GM11168 (cell line): Measurements from ENCODE around the gene KIAA1958.
"Not testable (repeated sequence)": the region's sequence is repeated elsewhere in the genome, so short reads cannot be mapped to it uniquely, and the experiment has no call there.

ENCODE experiments used
- in situ Hi-C: fragments of 300-500 bp; cut with MboI; formaldehyde crosslinking; loops from one replicate; pipeline ENCODE4 v1.12.0; 2022; ENCODE audit warnings: low sequenced_read_pairs; ENCODE audit not compliant: unreplicated experiment

KIAA1958 gene

DNA sequence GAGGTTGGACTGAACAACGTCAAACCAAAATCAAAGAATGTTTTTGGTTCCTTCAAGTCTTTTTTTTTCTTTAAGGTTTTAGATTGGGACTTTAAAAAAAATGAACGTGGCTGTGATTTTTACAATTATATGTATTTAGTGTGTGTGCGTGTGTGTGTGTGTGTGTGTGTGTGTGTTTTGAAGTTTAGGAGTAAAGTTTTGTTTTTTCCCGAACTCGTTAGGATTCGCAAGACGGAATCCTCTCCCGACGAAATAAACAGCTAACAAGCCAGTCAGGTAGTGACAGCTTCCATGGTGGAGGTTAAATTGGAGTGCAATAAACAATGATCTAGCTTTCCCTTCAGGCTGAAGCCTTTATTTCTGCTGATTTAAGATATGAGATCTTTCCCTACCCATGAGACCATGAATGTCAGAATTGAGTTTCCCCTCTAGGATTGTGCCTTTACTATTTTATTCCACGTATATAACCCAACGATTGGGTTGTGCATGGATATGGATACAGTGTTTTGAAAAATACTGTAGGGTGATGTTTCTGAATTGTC lies 1.2 kb downstream of the KIAA1958 start:
- in situ Hi-C loops, result loop anchor here (25.0 kb wide), 1 partner anchor 299 kb away; no protein-coding TSS in a partner anchor

DNA sequence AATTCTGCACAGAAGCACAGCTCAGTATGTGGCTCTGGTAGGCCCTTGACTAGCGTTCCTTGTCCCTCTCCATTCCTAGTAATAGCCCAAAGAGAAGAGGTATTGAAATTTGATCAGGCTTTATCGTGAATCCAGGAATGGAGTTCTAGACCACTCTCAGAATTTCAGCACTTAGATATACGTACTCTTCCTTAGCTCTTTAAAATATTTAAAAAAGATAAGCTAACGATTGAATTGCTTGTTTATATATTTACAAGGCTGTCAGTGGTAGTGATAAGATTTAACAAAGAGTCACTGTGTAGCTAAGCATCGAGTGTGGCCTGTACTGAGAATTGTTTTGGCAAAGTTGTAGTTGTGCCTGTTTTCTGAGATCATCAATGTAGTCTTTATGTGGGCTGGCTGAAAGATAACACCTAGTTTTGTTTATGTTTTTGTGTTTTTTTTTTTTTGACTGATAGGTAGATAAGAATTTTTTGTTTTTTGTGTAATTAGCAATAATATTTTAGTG lies 2.5 kb downstream of the KIAA1958 start:
- in situ Hi-C loops, result loop anchor here (25.0 kb wide), 1 partner anchor 298 kb away; no protein-coding TSS in a partner anchor

DNA sequence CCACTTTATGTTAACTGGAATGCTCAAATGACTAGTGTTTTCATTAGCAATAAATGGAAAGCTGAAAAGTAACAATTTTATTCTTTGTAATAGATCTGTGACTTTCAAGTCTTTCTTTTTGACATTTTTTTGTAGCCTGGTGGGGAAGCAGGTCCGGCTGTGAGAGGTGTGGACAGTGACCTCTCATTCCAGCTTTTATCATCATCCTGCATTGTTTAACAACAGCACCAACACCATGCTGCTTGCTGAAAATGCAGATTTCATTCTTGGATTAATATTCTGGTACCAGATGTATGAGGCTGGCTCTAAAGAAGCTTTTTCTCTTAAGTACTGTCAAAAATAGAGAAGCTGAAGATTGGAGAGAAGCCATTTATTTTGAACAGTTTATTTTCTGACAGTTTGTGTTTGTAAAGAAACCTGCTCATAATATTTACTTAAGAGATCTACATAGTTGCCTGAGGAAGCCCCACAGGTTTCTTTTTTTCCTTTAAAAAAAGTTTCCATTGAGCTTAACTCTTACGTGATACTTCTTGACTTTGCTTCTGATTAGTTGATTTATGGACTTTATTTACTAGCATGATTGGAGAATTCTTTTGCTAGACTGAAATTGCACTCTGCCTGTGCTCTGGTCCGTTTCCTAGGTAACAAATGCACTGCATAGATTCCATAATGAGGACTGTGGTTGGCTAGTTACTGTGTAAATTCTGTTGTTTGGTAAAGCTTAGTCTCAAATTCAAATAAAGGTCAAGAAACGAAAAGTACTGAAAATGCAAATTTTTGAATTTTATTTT lies 3.4 kb downstream of the KIAA1958 start:
- in situ Hi-C loops, result loop anchor here (25.0 kb wide), 1 partner anchor 297 kb away; no protein-coding TSS in a partner anchor

DNA sequence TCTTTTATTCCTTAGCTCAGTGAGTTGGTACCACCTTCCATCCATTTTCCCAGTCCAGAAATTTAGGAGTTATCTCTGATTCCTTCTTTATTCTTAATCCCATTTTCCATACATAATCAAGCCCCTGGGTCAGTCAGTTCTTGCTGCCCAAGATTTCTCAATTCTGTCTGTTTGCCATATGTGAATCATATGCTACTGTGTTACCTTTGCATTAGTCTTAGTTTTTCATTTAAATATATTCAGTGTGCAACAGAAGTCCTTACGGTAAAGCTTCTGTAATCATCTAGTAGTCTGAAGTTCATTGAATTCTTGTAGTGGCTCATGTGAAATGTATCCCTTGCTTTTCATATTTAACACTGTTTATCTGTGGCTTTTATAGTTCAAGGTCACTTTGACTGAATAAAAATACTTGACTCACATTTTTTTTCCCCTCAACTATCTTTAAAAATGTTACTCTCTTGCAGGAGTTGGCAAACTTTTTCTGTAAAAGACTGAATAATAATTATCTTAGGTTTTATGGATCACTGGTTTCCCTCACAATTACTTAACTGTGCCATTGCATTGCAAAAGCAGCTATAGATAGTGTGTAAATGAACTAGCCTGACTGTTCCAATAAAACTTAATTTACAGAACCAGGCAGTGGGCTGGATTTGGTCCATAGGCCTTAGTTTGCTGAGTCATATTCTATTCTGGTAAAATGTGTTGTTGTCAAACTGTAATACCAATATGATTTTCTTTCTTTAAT lies 6.9 kb downstream of the KIAA1958 start:
- in situ Hi-C loops, result loop anchor here (25.0 kb wide), 1 partner anchor 294 kb away; no protein-coding TSS in a partner anchor

DNA sequence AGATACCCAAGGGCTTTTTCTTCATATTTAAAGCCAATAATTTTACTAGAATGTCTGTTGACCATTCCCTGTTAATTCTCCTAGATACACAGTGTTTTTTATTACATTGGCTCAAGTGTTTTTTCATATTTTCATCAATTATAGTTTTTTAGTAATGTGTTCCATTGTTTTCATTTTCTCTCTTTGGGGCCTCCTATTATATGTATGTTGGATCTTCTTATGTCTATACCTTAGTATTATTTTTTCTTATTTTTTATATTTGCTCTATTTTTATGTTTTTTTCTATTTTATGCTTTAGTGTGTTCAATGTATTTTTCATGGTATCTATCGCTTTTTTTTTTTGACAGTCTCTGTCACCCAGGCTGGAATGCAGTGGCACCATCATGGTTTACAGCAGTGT lies 7.5 kb downstream of the KIAA1958 start:
- in situ Hi-C loops, result loop anchor here (25.0 kb wide), 1 partner anchor 293 kb away; no protein-coding TSS in a partner anchor

DNA sequence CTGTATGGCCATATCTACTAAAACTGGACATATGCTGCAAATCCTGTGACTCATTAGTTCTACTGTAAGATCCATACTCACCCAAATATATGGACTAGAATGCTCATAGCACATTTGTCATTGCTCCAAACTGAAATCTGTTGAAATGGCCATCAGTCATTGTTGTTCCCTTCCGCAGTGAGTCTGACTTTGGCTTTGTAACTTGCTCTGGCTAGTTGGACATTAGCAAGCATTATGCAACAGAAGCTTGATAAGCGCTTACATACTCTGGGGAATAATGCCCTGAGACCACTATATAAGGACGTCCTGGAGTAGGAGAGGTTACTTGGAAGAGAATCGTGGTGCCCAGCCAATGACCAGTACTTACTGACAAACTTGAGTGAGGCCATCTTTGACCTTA lies 9.0 kb downstream of the KIAA1958 start:
- in situ Hi-C loops, result loop anchor here (25.0 kb wide), 1 partner anchor 292 kb away; no protein-coding TSS in a partner anchor

DNA sequence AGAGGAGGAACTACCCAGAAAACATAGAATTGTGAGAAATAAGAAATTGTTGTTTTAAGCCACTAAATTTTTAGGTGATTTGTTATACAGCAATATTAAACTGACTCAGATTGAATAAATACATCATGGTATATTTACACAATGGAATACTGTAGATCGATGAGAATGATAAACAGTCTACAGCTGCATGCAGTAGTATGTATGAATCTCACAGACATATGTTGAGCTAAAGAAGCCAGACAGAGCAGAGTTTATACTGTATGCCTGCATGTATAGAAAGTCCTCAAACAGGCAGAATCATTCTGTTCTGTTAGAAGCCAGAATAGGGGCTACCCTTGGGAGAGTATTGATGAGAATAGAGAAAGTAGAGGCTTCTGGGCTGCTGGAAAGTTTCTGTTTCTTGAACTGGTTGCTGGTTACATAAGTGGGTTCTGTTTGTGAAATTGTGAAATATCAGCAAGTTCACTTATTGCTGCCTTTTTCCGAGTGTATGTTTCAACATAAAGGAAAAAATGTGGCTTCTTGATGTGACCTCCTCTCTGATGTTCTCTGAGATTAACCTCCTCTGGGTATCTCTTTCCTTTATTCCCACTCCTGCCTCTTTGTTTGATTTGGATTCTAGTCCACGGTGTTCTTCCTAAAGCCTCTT lies 9.6 kb downstream of the KIAA1958 start:
- in situ Hi-C loops, result loop anchor here (25.0 kb wide), 1 partner anchor 291 kb away; no protein-coding TSS in a partner anchor

DNA sequence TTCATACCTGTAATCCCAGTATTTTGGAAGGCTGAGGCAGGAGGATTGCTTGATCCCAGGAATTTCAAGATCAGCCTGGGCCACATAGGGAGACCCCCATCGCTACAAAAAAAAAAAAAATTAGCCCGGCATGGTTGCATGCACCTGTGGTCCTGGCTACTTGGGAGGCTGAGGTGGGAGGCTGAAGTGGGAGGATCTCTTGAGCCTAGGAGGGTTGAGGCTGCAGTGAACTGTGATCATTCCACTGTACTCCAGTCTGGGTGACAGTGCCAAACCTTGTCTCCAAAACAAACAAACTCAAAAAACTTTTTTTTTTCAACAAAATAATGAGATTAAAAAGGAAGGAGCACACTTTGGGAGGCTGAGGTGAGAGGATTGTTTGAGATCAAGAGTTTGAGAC lies 14.2 kb downstream of the KIAA1958 start:
- in situ Hi-C loops, result no loop called here

DNA sequence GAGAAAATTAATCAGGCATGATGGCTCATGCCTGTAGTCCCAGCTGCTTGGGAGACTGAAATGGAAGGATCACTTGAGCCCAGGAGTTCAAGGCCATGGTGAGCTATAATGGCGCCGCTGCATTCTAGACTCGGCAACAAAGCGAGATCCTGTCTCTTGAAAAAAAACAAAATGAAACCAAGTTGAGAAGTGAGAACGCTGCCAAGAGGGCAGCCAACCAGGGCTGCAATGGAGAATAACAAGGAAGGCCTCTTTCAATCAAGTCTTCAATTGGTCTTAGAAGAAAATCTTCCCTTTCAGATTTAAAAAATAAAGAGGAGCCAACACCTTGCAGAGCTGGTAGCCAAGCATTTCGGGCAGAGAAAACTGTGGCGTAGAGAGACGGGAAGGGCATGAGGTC lies 14.7 kb downstream of the KIAA1958 start:
- in situ Hi-C loops, result no loop called here

DNA sequence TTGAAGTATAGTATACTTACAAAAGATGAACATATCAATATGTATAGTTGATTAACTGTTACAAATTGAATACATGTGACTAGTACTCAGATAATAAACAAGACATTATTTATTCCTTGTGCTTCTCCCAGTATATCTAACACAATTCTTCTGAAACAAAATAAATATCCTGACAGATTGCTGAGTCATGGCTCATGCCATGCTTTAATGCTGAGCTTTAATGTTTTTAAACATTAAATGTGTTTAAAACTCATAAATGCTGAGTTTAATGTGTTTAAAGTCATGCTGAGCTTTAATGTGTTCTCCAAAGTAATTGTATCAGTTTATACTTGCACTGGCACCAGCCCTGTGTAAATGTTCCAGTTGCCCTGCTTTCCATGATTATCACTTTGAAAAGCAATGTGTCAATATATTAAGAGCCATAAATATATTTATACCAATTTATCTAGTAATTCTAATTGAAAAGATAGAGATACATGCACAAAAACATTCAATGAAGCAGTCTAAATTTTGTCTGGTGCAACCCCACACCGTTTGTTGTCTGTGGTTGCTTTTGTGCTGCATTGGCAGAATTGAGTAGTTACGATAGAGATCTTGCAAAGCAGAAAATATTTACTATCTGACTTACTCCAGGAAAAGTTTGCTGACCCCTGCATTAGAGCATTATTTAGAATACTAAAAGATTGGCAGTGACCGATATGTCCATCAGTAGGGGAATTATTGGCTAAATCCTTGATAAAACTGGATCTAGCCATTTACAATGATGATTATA lies 15.7 kb downstream of the KIAA1958 start:
- in situ Hi-C loops, result no loop called here

DNA sequence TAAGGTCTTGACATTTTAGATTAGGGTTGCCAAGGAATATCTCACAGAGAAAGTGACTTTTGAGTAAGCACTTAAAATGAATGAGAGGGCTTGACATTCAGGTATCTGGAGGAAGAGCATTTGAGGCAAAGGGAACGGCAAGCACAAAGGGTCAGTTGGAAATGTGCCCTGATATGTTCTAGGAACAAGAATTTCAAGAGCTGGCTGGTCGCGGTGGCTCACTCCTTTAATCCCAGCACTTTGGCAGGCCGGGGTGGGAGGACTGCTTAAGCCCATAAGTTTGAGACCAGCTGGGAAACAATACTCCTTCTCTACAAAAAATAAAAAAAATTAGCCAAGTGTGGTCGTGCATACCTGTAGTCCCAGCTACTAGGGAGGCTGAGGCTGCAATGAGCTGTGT lies 16.5 kb downstream of the KIAA1958 start:
- in situ Hi-C loops, result no loop called here

DNA sequence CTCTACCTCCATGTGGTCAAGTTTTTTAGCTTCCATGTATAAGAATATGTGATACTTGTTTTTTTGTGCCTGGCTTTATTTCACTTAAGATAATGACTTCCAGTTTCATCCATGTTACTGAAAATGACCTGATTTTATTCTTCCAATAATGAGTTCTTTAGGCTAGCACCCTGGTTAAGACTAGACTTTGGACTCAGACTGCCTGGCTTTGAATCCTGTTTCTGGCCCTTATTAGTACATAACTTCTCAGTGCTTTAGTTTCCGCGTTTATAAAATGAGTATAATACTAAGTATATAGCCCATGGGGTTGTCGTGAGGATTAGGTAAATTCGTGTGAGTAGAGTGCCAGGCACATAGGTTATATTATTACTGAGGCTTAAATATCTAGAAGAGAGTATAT lies 18.5 kb downstream of the KIAA1958 start:
- in situ Hi-C loops, result no loop called here

DNA sequence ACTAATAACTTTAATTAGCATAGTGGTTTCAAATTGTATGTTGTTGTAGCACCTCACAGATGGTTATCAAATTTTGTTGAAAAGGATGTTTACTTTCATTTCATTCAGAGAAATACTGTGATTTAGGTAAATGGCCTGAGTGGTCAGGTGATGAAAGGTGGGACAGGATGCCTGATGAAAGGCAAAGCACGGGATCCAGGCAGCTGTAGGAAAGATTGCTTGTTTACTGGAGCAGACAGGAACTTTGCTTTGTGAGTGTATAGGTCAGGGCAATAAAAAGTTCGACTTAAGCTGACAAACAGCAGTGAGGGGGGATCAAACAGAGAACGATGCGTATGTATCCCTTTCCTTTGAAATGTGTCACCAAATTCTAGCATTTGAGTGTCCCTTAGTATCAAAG lies 19.0 kb downstream of the KIAA1958 start:
- in situ Hi-C loops, result no loop called here

DNA sequence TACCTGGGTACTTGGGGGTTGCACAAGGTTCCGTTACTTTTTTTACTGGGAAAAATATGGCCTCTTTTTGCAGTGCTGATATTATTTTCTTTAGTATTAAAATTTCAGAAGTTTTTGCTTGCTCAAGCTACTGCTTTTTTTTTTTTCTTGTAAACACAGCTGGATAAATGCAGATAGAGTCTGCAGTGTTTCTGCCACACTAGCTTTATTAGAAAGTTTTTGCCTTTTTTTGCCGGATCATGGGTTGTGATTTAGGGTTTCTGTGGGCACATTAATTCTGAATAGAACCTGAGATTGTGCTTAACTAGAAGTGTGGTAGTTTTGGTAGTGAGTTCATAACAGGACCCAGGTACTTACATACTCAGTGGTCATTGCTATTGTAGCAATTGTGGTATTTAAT lies 19.9 kb downstream of the KIAA1958 start:
- in situ Hi-C loops, result no loop called here

DNA sequence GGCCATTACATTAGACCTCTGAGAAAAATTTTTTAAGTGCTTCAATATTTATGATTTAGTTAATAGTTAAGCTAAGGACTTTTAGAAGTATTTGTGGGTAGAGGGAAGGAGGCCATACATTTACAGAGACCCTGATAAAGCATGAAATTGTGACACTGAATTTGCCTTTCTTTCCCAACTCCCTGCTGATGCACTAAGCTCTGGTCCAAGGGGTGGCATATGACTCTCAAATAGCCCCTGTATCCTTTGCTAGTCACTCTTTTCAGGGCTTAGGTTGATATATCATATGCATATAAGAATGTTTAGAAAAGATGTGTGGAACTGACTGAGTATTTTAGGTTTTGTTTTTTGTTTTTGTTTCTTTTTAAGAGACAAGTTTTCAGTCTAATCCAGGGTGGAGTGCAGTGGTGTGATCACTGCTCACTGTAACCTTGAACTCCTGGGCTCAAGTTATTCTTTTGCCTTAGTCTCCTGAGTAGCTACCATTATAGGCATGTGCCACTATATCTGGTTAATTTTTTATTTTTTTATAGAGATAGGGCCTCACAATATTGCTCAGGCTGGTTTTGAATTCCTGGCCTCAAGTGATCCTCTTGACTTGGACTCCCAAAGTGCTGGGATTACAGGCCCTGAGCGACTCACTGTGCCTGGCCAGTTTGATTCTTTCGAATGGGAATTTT lies 20.5 kb downstream of the KIAA1958 start:
- in situ Hi-C loops, result no loop called here

DNA sequence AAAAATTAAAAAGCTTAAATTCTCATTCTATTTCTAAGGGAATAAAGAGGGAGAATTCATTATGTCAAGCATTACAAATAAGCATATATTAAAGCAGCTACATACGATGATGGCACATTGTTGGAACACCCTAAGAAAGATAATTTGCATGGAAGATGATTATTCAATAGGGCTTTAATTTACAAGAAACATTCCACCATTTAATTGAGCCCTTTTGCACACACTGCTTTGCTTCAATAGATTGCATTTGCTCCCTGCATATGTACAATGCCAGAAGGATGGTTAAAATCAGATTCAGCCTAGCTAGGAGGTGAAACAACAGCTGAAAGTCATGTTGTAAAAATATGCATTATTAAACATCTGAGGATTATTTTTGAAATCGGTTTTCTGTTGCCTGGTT lies 21.8 kb downstream of the KIAA1958 start:
- in situ Hi-C loops, result no loop called here

DNA sequence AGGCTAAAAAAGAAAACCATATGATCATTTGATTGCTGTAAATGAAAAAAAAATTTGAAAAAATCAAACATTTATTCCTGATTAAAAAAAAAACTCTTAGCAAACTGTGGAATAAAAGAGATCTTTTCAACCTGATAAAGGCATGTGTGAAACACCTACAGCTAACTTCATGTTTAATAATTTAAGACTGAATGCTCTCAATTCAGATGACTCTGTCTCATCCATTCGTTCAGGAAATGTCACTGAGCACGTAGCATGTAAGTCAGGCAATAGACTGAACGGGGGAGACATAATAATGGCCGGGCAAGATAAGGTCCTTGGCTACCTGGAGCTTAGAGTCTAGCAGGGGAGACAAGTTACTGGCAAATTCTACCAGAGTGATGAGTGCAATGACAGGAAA lies 25.8 kb downstream of the KIAA1958 start:
- in situ Hi-C loops, result not testable (repeated sequence)

DNA sequence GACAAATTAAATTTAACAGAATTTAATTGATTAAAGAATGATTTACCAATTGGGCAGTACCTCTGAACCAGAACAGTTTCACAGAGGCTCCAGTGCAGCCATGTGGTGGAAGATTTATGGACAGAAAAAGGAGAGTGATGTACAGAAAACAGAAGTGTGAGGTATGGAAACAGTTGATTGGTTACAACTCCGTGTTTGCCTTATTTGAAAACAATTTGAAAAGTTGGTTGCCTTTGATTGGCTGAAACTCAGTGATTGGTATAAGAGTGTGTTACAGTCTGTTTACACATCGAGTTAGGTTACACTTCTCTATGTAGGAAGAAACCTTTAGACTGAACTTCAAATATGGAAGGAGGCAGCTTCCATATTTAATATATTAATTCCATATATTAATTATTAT lies 30.1 kb downstream of the KIAA1958 start:
- in situ Hi-C loops, result no loop called here

DNA sequence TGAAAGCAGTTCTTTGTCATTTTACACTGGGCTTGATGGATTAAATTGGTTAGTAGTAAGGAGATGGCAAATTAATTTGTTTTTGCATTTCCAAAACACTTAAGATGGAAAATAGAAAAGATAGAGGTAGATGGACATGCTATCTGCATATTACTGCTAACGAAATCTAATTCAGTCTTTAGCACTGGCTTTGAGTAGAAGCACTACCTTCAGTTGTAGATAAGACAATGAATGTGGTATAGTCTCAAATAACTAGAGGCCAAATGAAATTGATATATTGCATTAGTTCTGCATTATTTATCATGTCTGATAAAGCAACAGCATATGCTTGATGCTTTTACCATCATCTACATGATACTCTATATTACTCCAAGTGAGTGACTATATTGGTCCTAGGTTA lies 33.4 kb downstream of the KIAA1958 start:
- in situ Hi-C loops, result no loop called here
